Rectal smooth muscle tissue (tissue), 1 donor: ENCODE data around the gene SSBP4.

Experiments
- H3K27ac ChIP-seq: one replicate; pipeline ENCODE4 v1.7.0; 2013; ENCODE audit warnings: low read depth, low read length, inconsistent platforms
- H3K27me3 ChIP-seq: one replicate; pipeline ENCODE4 v1.7.0; 2013; ENCODE audit warnings: low read length; ENCODE audit not compliant: control insufficient read depth, insufficient read depth
- H3K36me3 ChIP-seq: one replicate; pipeline ENCODE4 v1.7.0; 2013; ENCODE audit warnings: low read length; ENCODE audit not compliant: control insufficient read depth, insufficient read depth
- H3K4me1 ChIP-seq: one replicate; pipeline ENCODE4 v1.7.0; 2013; ENCODE audit warnings: low read length; ENCODE audit not compliant: control insufficient read depth, insufficient read depth
- H3K4me3 ChIP-seq: one replicate; pipeline ENCODE4 v1.7.0; 2013; ENCODE audit warnings: low read length
- H3K9ac ChIP-seq: one replicate; pipeline ENCODE4 v1.7.0; 2013; ENCODE audit warnings: low read length

The SSBP4 gene

GRCh38 chr19:18466354-18466753 is 47.2 kb downstream of the SSBP4 start:
- no peak overlapping the region for H3K9ac ChIP-seq
- no peaks in the 10 kb centered on the region for H3K27me3 ChIP-seq
- H3K4me1 ChIP-seq, result peaks cover 25% of the 10 kb centered on the region
- no peak overlapping the region for H3K27ac ChIP-seq
- no peak overlapping the region for H3K4me3 ChIP-seq
- peaks cover 6% of the 10 kb centered on the region for H3K36me3 ChIP-seq

GRCh38 chr19:18467978-18468377 is 48.8 kb downstream of the SSBP4 start:
- peaks cover 6% of the 10 kb centered on the region for H3K36me3 ChIP-seq
- no peak overlapping the region for H3K27ac ChIP-seq

GRCh38 chr19:18468517-18468916 is 49.3 kb downstream of the SSBP4 start:
- no peaks in the 10 kb centered on the region for H3K27me3 ChIP-seq
- peaks cover 20% of the 10 kb centered on the region for H3K4me1 ChIP-seq
- no peak overlapping the region for H3K4me3 ChIP-seq
- H3K27ac ChIP-seq, result no peak overlapping the region
- H3K36me3 ChIP-seq, result peaks cover 6% of the 10 kb centered on the region
- H3K9ac ChIP-seq, result no peak overlapping the region

More at GRCh38 chr19:18467978-18468377, 48.8 kb downstream of the SSBP4 start:
- no peak overlapping the region for H3K4me3 ChIP-seq
- peaks cover 20% of the 10 kb centered on the region for H3K4me1 ChIP-seq
- H3K27me3 ChIP-seq, result no peaks in the 10 kb centered on the region
- H3K9ac ChIP-seq, result no peak overlapping the region

- peaks cover 17% of the 10 kb centered on the region for H3K4me1 ChIP-seq
- no peak overlapping the region for H3K27ac ChIP-seq
- H3K9ac ChIP-seq, result no peak overlapping the region
- no peak overlapping the region for H3K4me3 ChIP-seq
- no peaks in the 10 kb centered on the region for H3K27me3 ChIP-seq
- peaks cover 6% of the 10 kb centered on the region for H3K36me3 ChIP-seq
Measured at GRCh38 chr19:18469069-18469846, 50.1 kb downstream of the SSBP4 start.

- no peak overlapping the region for H3K9ac ChIP-seq
- peaks cover 2% of the 10 kb centered on the region for H3K4me1 ChIP-seq
- H3K27ac ChIP-seq, result no peak overlapping the region
- H3K4me3 ChIP-seq, result no peak overlapping the region
- H3K27me3 ChIP-seq, result no peaks in the 10 kb centered on the region
- H3K36me3 ChIP-seq, result peaks cover 2% of the 10 kb centered on the region
Measured at GRCh38 chr19:18470787-18471186, 51.6 kb downstream of the SSBP4 start.

- no peak overlapping the region for H3K27ac ChIP-seq
- no peaks in the 10 kb centered on the region for H3K4me1 ChIP-seq
Measured at GRCh38 chr19:18473003-18473705, 54.0 kb downstream of the SSBP4 start.

GRCh38 chr19:18473706-18474087 is 54.5 kb downstream of the SSBP4 start:
- Histone ChIP-seq H3K9ac (no peak overlapping the region), H3K4me1 (no peaks in the 10 kb centered on the region), H3K27me3 (no peaks in the 10 kb centered on the region), H3K27ac (no peak overlapping the region), H3K4me3 (no peak overlapping the region), H3K36me3 (peaks cover 2% of the 10 kb centered on the region)

More at GRCh38 chr19:18473003-18473705, 54.0 kb downstream of the SSBP4 start:
- Histone ChIP-seq H3K4me3 (no peak overlapping the region), H3K27me3 (no peaks in the 10 kb centered on the region), H3K36me3 (peaks cover 2% of the 10 kb centered on the region), H3K9ac (no peak overlapping the region)

GRCh38 chr19:18474366-18474887 is 55.2 kb downstream of the SSBP4 start:
- H3K4me1 ChIP-seq, result peaks cover 4% of the 10 kb centered on the region
- H3K4me3 ChIP-seq, result no peak overlapping the region
- no peak overlapping the region for H3K9ac ChIP-seq
- peaks cover 2% of the 10 kb centered on the region for H3K36me3 ChIP-seq
- H3K27me3 ChIP-seq, result no peaks in the 10 kb centered on the region
- H3K27ac ChIP-seq, result no peak overlapping the region

GRCh38 chr19:18475004-18475453 is 55.8 kb downstream of the SSBP4 start:
- Histone ChIP-seq H3K36me3 (peaks cover 2% of the 10 kb centered on the region), H3K27ac (no peak overlapping the region), H3K4me3 (no peak overlapping the region), H3K4me1 (peaks cover 4% of the 10 kb centered on the region), H3K27me3 (no peaks in the 10 kb centered on the region), H3K9ac (no peak overlapping the region)

- Histone ChIP-seq H3K27ac (no peak overlapping the region), H3K27me3 (no peaks in the 10 kb centered on the region), H3K36me3 (peaks cover 2% of the 10 kb centered on the region), H3K4me1 (peaks cover 8% of the 10 kb centered on the region), H3K9ac (no peak overlapping the region), H3K4me3 (no peak overlapping the region)
Measured at GRCh38 chr19:18475762-18476331, 56.6 kb downstream of the SSBP4 start.

GRCh38 chr19:18476507-18477041 is 57.4 kb downstream of the SSBP4 start:
- H3K36me3 ChIP-seq, result peaks cover 2% of the 10 kb centered on the region
- H3K9ac ChIP-seq, result no peak overlapping the region
- H3K27ac ChIP-seq, result no peak overlapping the region
- H3K4me3 ChIP-seq, result no peak overlapping the region
- H3K4me1 ChIP-seq, result peaks cover 8% of the 10 kb centered on the region
- H3K27me3 ChIP-seq, result no peaks in the 10 kb centered on the region
